DOHH2 (cell line): ENCODE results near the gene IGSF9B.
"Not testable (repeated sequence)": the region's sequence is repeated elsewhere in the genome, so short reads cannot be mapped to it uniquely, and the experiment has no call there.

Experiments used
- CTCF ChIP-seq: fragments of 200-600 bp; sonication (generic); IDR thresholded peaks from one replicate; pipeline ENCODE4 v1.5.1; 2014; ENCODE audit warnings: antibody characterized with exemption, mild to moderate bottlenecking, low read depth, low read length; ENCODE audit not compliant: poor library complexity, severe bottlenecking
- EZH2phosphoT487 ChIP-seq: fragments of 200-600 bp; sonication (generic); IDR thresholded peaks from 2 replicates; pipeline ENCODE4 v1.6.1; 2017; ENCODE audit warnings: borderline replicate concordance, mild to moderate bottlenecking, antibody characterized with exemption, low read length, moderate library complexity, mixed read lengths

- TF ChIP-seq EZH2phosphoT487, CTCF: not testable (repeated sequence)
These were observed 45.6 kb upstream of the IGSF9B start for GRCh38 chr11:134002338-134002737.
